Neuron (in vitro differentiated cells): ENCODE data around the gene RND2.
"Not testable (repeated sequence)": the region's sequence is repeated elsewhere in the genome, so short reads cannot be mapped to it uniquely, and the experiment has no call there.

Experiments used
- H2AFZ ChIP-seq: one replicate; pipeline ENCODE4 v1.6.1; 2013; ENCODE audit warnings: low read depth, mild to moderate bottlenecking, inconsistent platforms, low read length, moderate library complexity
- H3K27me3 ChIP-seq: one replicate; pipeline ENCODE4 v1.6.1; 2013; ENCODE audit warnings: low read length; ENCODE audit not compliant: insufficient read depth
- H3K36me3 ChIP-seq: one replicate; pipeline ENCODE4 v1.6.1; 2013; ENCODE audit warnings: low read length; ENCODE audit not compliant: insufficient read depth
- H3K4me1 ChIP-seq: one replicate; pipeline ENCODE4 v1.6.1; 2013; ENCODE audit warnings: low read length; ENCODE audit not compliant: insufficient read depth
- H3K4me3 ChIP-seq: 2 replicates; pipeline ENCODE4 v1.5.1; 2013; ENCODE audit warnings: mild to moderate bottlenecking, low read length, moderate library complexity
- H3K9me3 ChIP-seq: one replicate; pipeline ENCODE4 v1.6.1; 2013; ENCODE audit warnings: low read length

The RND2 gene

GRCh38 chr17:43044024-43044423, 19.0 kb downstream of the RND2 start:
- Histone ChIP-seq H3K27me3 (no peaks in the 10 kb centered on the region), H3K4me1 (peaks cover 32% of the 10 kb centered on the region), H3K9me3 (no peaks in the 10 kb centered on the region), H2AFZ (no peak overlapping the region), H3K4me3 (no peak overlapping the region), H3K36me3 (peaks cover 22% of the 10 kb centered on the region)

GRCh38 chr17:43051969-43052368, 26.9 kb downstream of the RND2 start:
- H2AFZ ChIP-seq: no peak overlapping the region
- no peaks in the 10 kb centered on the region for H3K9me3 ChIP-seq
- no peak overlapping the region for H3K4me3 ChIP-seq
- H3K4me1 ChIP-seq: no peaks in the 10 kb centered on the region
- no peaks in the 10 kb centered on the region for H3K27me3 ChIP-seq
- peaks cover 61% of the 10 kb centered on the region for H3K36me3 ChIP-seq

GRCh38 chr17:43053008-43053407, 28.0 kb downstream of the RND2 start:
- peaks cover 61% of the 10 kb centered on the region for H3K36me3 ChIP-seq
- H3K4me3 ChIP-seq, H3K27me3 ChIP-seq, H3K9me3 ChIP-seq, H2AFZ ChIP-seq, H3K4me1 ChIP-seq: not testable (repeated sequence)

- no peaks in the 10 kb centered on the region for H3K27me3 ChIP-seq
- peaks cover 54% of the 10 kb centered on the region for H3K36me3 ChIP-seq
- no peaks in the 10 kb centered on the region for H3K4me1 ChIP-seq
- H3K9me3 ChIP-seq: no peaks in the 10 kb centered on the region
- H2AFZ ChIP-seq: no peak overlapping the region
- no peak overlapping the region for H3K4me3 ChIP-seq
These were observed 31.0 kb downstream of the RND2 start for GRCh38 chr17:43056051-43056450.

GRCh38 chr17:43062984-43063638, 38.1 kb downstream of the RND2 start:
- Histone ChIP-seq H3K27me3 (no peaks in the 10 kb centered on the region), H2AFZ (no peak overlapping the region), H3K4me1 (peaks cover 7% of the 10 kb centered on the region), H3K36me3 (peaks cover 32% of the 10 kb centered on the region), H3K4me3 (no peak overlapping the region), H3K9me3 (no peaks in the 10 kb centered on the region)

- Histone ChIP-seq H3K27me3 (no peaks in the 10 kb centered on the region), H3K9me3 (no peaks in the 10 kb centered on the region), H3K4me3 (no peak overlapping the region), H3K4me1 (peaks cover 15% of the 10 kb centered on the region), H2AFZ (no peak overlapping the region), H3K36me3 (peaks cover 29% of the 10 kb centered on the region)
These were observed 43.7 kb downstream of the RND2 start for GRCh38 chr17:43068570-43069367.

- Histone ChIP-seq H3K4me3 (no peak overlapping the region), H3K9me3 (no peaks in the 10 kb centered on the region), H3K27me3 (no peaks in the 10 kb centered on the region), H2AFZ (no peak overlapping the region), H3K36me3 (peaks cover 35% of the 10 kb centered on the region), H3K4me1 (peaks cover 14% of the 10 kb centered on the region)
These were observed 44.4 kb downstream of the RND2 start for GRCh38 chr17:43069368-43069898.

GRCh38 chr17:43070257-43070656, 45.2 kb downstream of the RND2 start:
- no peaks in the 10 kb centered on the region for H3K9me3 ChIP-seq

GRCh38 chr17:43070872-43071271, 45.8 kb downstream of the RND2 start:
- Histone ChIP-seq H3K27me3 (no peaks in the 10 kb centered on the region), H3K9me3 (no peaks in the 10 kb centered on the region), H3K4me1 (peaks cover 14% of the 10 kb centered on the region), H3K36me3 (peaks cover 32% of the 10 kb centered on the region), H2AFZ (no peak overlapping the region), H3K4me3 (no peak overlapping the region)

More at GRCh38 chr17:43070257-43070656, 45.2 kb downstream of the RND2 start:
- peaks cover 14% of the 10 kb centered on the region for H3K4me1 ChIP-seq
- peaks cover 34% of the 10 kb centered on the region for H3K36me3 ChIP-seq
- no peak overlapping the region for H3K4me3 ChIP-seq
- H2AFZ ChIP-seq: no peak overlapping the region
- no peaks in the 10 kb centered on the region for H3K27me3 ChIP-seq

- Histone ChIP-seq H2AFZ (no peak overlapping the region), H3K36me3 (peaks cover 30% of the 10 kb centered on the region), H3K4me3 (no peak overlapping the region), H3K27me3 (no peaks in the 10 kb centered on the region), H3K4me1 (peaks cover 2% of the 10 kb centered on the region), H3K9me3 (no peaks in the 10 kb centered on the region)
These were observed 49.8 kb downstream of the RND2 start for GRCh38 chr17:43074869-43075268.

- Histone ChIP-seq H3K4me3 (no peak overlapping the region), H3K27me3 (no peaks in the 10 kb centered on the region), H3K4me1 (no peaks in the 10 kb centered on the region), H2AFZ (no peak overlapping the region), H3K9me3 (no peaks in the 10 kb centered on the region), H3K36me3 (peaks cover 28% of the 10 kb centered on the region)
These were observed 54.7 kb downstream of the RND2 start for GRCh38 chr17:43079641-43080302.
